ENCODE measurements around the gene TBPL1.

The TBPL1 gene

DNA sequence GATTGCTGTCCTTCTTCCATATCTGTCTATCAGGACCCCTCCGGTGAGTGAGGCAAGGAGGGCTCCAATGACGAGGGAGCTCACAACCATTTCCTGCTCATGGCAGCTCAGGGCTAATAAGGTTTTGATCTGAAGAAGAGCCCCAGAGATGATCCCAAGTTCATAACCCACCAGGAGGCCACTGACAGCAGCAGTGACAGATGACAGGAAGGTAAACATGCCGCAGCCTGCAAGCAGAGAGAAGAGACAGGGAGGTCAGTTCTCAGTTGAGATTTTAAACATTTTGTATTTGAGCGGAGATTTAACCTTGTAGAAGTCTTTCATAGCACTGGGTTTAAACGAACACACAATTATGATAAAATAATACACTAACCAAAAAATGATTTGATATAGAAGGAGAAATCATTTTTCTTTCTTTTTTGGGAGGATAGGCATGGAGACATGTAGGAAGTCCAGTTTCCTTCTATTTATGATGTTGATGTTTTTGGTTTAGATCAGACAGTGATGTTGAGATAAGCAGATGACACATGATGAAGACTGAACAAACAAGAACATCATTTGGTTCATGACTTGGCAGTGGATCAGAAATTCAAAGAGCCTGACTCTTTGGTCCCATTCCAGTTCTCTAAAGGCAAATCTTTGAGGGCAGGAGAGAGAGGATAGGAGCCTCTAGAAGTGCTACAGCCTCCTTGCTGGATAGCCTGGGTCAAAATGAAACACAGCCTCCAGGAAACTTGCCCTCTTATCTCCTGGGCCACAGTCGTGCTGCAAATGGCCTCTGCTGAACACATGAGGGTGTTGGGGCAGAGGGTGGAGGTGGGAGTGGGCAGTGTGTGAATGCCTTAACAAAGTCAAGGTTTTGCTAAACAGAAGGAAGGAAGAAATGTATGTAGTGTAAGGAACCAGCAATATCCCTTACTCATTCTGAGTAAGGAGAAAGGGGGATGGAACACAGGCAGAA, 76.8 kb downstream of the TBPL1 start:
- FAIRE-seq, result no peak
- DNase-seq (ENCODE audit: extremely low spot score, insufficient read length, low read depth), result no peak

DNA sequence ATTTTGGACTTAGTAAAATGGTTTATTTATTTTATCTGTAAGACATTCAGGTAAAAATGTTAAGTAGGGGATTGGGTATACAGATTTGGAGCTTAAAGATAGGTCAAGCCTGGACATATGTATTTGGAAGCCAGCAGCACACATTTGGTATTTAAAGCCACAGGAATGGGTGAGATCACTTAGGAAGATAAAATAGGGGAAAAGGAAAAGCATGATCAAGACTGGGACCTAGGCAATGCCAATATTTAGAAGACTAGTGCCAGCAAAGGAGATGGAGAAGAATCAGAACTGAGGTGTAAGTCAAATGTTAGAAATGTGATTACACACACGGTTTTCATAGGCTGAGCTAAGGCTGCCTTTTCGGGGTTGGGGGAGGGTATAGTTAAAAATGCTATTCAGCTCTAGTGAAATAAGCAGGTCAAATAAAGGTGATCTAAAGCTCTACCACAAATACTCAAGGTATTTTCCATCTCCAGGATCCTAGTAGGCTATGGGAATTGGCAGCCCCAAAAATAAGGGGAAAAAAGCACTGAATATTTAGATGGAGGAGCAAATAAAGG, 78.8 kb downstream of the TBPL1 start:
- DNase-seq (ENCODE audit: extremely low spot score, insufficient read length, low read depth), result no peak
- FAIRE-seq, result no peak

DNA sequence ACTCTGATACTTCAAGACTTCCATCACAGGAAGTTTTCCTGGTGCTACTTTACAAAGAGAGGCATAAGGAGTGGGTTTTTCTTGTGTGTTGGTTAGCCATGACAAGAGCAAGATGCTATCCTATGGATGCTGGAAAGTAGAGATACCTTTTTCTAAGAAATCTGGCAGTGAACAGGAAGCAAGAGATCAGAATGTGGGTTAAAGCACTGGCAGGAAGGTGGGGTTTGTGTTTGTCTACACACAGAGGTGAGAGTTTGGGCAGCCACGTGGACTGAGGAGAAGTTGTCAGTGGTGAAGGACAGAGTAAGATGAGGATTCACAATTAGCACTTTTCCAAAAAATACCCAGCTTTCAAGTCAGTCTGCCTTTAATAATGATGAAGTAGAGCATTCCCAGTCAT, 81.5 kb downstream of the TBPL1 start:
- FAIRE-seq (no peak), DNase-seq (ENCODE audit: extremely low spot score, insufficient read length, low read depth) (no peak)

DNA sequence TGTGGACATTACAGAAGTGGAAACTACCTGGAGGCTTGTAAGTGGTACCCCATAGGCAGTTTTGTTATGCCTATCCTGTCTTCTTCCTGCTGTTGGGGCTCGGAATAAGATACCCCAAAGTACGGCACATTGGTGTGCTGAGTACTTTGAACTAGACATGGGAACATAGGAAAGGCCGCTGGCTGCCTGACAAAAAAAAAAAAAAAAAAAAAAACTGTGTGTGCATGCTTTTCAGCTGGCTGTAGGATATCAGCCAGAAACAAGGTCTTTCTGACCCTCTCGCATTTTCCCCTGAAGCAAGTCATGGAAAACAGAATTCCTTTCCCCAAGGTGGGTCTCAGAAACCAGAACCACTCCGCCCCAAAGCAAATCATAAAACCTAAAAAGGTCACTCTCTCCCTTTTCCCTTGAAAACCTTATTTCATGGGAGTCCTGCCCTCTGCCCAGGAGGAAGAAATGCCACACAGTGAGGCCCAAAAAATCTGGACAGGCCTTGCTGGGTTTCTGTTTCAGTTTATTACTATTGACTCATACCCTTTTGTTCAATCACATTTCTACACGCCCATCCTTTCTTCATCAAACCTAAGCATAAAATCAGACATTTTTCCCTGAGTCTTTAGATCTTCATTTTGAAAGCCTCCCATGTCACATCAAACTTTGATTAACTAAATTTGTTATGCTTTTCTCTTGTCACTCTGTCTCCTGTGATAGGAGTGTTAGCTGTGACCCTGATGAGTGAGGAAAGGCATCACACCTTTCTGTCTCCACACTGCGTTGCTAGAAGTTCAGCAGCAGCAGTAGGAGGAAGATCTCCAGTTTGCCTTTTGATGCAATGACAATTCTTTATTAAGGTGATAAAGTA, 82.2 kb downstream of the TBPL1 start:
- FAIRE-seq, result no peak
- DNase-seq (ENCODE audit: extremely low spot score, insufficient read length, low read depth), result no peak

DNA sequence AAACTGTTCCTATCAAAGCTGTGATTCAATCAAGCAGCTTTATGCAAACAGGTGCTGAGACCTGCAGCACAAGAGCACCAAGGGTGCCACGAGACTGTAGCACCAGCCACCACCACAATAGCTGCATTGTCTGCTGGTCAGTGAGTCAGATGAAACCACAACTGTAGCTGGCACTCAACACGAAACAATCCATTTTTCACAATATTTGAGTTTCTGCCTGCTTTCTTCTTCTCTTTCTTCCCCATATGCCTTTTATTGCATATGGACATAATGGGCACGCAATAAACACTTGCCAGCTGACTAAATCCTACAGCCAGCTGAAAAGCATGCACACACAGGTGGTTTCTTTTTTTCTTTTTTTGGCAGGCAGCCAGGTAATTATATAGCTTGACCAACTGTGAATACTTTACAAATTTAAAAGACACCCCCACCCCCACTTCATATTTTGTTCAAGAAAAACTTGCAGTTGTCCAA, 82.8 kb downstream of the TBPL1 start:
- no peak for DNase-seq (ENCODE audit: extremely low spot score, insufficient read length, low read depth)
- FAIRE-seq, result no peak

DNA sequence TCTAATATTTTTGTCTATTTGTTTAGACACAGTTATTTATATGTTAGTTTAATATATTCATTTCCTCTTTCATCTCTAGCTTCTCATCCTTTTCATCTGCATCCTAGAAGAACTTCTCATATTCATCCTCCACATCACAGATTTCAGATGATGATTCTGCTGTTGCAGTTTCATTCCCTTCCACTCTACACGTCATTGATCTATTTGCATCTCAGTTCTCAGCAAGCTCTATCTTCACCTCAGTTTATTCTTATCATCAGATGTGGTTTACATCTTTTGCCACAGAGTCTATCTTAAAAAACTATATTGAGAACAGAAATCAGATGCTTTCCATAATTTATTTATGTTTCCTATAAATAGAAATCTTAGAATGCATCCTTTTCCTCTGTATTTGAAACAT, 86.1 kb downstream of the TBPL1 start:
- FAIRE-seq, result no peak
- no peak for DNase-seq (ENCODE audit: extremely low spot score, insufficient read length, low read depth)
